ENCODE results near the gene CRIM1. TPM values are rescaled to one million over a fixed set of nuclear protein-coding genes. Genes with fewer than 3 reads are reported as not detected.

The CRIM1 gene
- total and polyA plus RNA-seq, 4 donors, result 2.2 to 22.1 (median 9.6) TPM

GRCh38 chr2:36399050-36399449 is 43.5 kb downstream of the CRIM1 start:
- Histone ChIP-seq H3K27me3 (ENCODE audit: control insufficient read depth in 4 of 4, insufficient read depth in 4 of 4, low read length in 3 of 4) (no peaks in the 10 kb centered on the region), H3K27ac (ENCODE audit: low read depth in 1 of 2, low read length in 2 of 2) (no peak overlapping the region), H3K4me3 (ENCODE audit: low read depth in 1 of 3, low read length in 3 of 3) (no peak overlapping the region), H3K9me3 (ENCODE audit: control insufficient read depth in 4 of 4, low read length in 3 of 4) (no peaks in the 10 kb centered on the region), H3K9ac (ENCODE audit: low read depth in 1 of 2, low read length in 2 of 2) (no peak overlapping the region), H3K4me1 (ENCODE audit: control insufficient read depth in 4 of 4, insufficient read depth in 4 of 4, low read length in 3 of 4) (no peaks in the 10 kb centered on the region), H3K36me3 (ENCODE audit: control insufficient read depth in 4 of 4, insufficient read depth in 3 of 4, low read depth in 1 of 4, low read length in 3 of 4) (peaks cover 0 to 2% (median 0%) of the 10 kb centered on the region in 4 donors)
- whole genome bisulfite sequencing, result 79% methylated on average over 2 of the region's 2 CpGs
- TF ChIP-seq RAD21 (IDR thresholded peaks at IDR 0.05), result no peak
- TF ChIP-seq MAX (IDR thresholded peaks at IDR 0.05), result no peak
- TF ChIP-seq REST (IDR thresholded peaks at IDR 0.05), result no peak
- no peak for DNase-seq (ENCODE audit: low spot score)

- no peak for DNase-seq (ENCODE audit: low spot score)
- Histone ChIP-seq H3K4me3 (ENCODE audit: low read depth in 1 of 3, low read length in 3 of 3) (no peak overlapping the region), H3K27me3 (ENCODE audit: control insufficient read depth in 4 of 4, insufficient read depth in 4 of 4, low read length in 3 of 4) (no peaks in the 10 kb centered on the region), H3K9ac (ENCODE audit: low read depth in 1 of 2, low read length in 2 of 2) (no peak overlapping the region), H3K36me3 (ENCODE audit: control insufficient read depth in 4 of 4, insufficient read depth in 3 of 4, low read depth in 1 of 4, low read length in 3 of 4) (peaks cover 0 to 2% (median 0%) of the 10 kb centered on the region in 4 donors), H3K4me1 (ENCODE audit: control insufficient read depth in 4 of 4, insufficient read depth in 4 of 4, low read length in 3 of 4) (no peaks in the 10 kb centered on the region), H3K27ac (ENCODE audit: low read depth in 1 of 2, low read length in 2 of 2) (no peak overlapping the region), H3K9me3 (ENCODE audit: control insufficient read depth in 4 of 4, low read length in 3 of 4) (no peaks in the 10 kb centered on the region)
- TF ChIP-seq CTCF (IDR thresholded peaks at IDR 0.05; ENCODE audit: low read depth, low read length, missing input control) (no peak), TAF1 (conservative IDR thresholded peaks at IDR 0.05) (no peak), RXRA (IDR thresholded peaks at IDR 0.05) (no peak), REST (IDR thresholded peaks at IDR 0.05) (no peak)
- WGBS, result 74% methylated on average over 1 of the region's 1 CpG
Observed at GRCh38 chr2:36403675-36404230, 48.2 kb downstream of the CRIM1 start.
